Glutamatergic neuron (in vitro differentiated cells): Measurements from ENCODE around the gene KANK4. TPM values are rescaled to one million over a fixed set of nuclear protein-coding genes. Genes with fewer than 3 reads are reported as not detected.

ENCODE experiments used
- DNase-seq: peaks from one replicate; pipeline ENCODE4 v3.0.0; 2022
- H3K27ac Mint-ChIP-seq: one replicate; pipeline ENCODE4 v1.8.0; 2020; ENCODE audit warnings: mild to moderate bottlenecking, mixed read lengths, inconsistent platforms; ENCODE audit not compliant: unreplicated experiment
- H3K27me3 Mint-ChIP-seq: one replicate; pipeline ENCODE4 v1.8.0; 2020; ENCODE audit warnings: mild to moderate bottlenecking, moderate library complexity, mixed read lengths, inconsistent platforms; ENCODE audit not compliant: unreplicated experiment
- H3K36me3 Mint-ChIP-seq: one replicate; pipeline ENCODE4 v1.8.0; 2020; ENCODE audit warnings: mild to moderate bottlenecking, mixed read lengths, inconsistent platforms; ENCODE audit not compliant: unreplicated experiment
- H3K4me1 Mint-ChIP-seq: one replicate; pipeline ENCODE4 v1.8.0; 2020; ENCODE audit warnings: mild to moderate bottlenecking, low read depth, mixed read lengths, inconsistent platforms; ENCODE audit not compliant: unreplicated experiment
- H3K4me3 Mint-ChIP-seq: one replicate; pipeline ENCODE4 v1.8.0; 2020; ENCODE audit warnings: mild to moderate bottlenecking, mixed read lengths, inconsistent platforms; ENCODE audit not compliant: unreplicated experiment
- H3K9me3 Mint-ChIP-seq: one replicate; pipeline ENCODE4 v1.8.0; 2020; ENCODE audit warnings: mild to moderate bottlenecking, moderate library complexity, mixed read lengths, inconsistent platforms; ENCODE audit not compliant: unreplicated experiment
- total RNA-seq: library from RNA; stranded (reverse); fragmentation: NEBNext Ultra II Directional; extraction: Animal tissue kit (Norgen Biotek cat#: 25700); gene quantifications from one replicate; pipeline ENCODE4 v1.2.1, GENCODE V29; 2021; ENCODE audit not compliant: unreplicated experiment
- TF ChIP-seq, protein P1 (sequence below): fragments of 200-600 bp; sonication (generic); IDR thresholded peaks from one replicate; pipeline ENCODE4 v1.5.0; 2021; ENCODE audit not compliant: partially characterized antibody, unreplicated experiment

The KANK4 gene
- total RNA-seq, 1 donor from 2014 or later = not detected

DNA sequence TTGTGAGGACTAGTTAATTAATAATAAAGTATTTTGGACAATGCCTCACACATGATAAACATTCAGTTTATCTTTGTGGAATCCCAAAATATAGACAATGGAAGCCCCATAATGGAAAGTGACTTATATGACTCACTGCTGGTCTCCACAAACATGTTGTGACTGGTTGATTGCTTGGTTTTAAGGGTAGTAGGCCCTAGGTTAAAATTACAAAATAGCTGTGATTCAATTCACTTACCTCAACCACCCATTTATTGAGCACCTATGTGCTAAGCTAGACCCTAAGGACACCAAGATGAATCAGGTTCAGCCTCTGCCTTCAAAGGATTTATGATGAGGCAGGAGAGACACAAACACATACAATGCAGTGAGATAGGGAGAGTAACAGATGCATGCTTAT lies 42.4 kb downstream of the KANK4 start:
- peaks cover 4% of the 10 kb centered on the region for H3K36me3 Mint-ChIP-seq
- H3K4me1 Mint-ChIP-seq = peaks cover 8% of the 10 kb centered on the region
- H3K9me3 Mint-ChIP-seq = peaks cover 2% of the 10 kb centered on the region
- no peak overlapping the region for H3K27ac Mint-ChIP-seq
- H3K4me3 Mint-ChIP-seq = no peak overlapping the region
- TF ChIP-seq, protein P1, sequence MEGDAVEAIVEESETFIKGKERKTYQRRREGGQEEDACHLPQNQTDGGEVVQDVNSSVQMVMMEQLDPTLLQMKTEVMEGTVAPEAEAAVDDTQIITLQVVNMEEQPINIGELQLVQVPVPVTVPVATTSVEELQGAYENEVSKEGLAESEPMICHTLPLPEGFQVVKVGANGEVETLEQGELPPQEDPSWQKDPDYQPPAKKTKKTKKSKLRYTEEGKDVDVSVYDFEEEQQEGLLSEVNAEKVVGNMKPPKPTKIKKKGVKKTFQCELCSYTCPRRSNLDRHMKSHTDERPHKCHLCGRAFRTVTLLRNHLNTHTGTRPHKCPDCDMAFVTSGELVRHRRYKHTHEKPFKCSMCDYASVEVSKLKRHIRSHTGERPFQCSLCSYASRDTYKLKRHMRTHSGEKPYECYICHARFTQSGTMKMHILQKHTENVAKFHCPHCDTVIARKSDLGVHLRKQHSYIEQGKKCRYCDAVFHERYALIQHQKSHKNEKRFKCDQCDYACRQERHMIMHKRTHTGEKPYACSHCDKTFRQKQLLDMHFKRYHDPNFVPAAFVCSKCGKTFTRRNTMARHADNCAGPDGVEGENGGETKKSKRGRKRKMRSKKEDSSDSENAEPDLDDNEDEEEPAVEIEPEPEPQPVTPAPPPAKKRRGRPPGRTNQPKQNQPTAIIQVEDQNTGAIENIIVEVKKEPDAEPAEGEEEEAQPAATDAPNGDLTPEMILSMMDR = no peak
- DNase-seq = no peak
- peaks cover 5% of the 10 kb centered on the region for H3K27me3 Mint-ChIP-seq

DNA sequence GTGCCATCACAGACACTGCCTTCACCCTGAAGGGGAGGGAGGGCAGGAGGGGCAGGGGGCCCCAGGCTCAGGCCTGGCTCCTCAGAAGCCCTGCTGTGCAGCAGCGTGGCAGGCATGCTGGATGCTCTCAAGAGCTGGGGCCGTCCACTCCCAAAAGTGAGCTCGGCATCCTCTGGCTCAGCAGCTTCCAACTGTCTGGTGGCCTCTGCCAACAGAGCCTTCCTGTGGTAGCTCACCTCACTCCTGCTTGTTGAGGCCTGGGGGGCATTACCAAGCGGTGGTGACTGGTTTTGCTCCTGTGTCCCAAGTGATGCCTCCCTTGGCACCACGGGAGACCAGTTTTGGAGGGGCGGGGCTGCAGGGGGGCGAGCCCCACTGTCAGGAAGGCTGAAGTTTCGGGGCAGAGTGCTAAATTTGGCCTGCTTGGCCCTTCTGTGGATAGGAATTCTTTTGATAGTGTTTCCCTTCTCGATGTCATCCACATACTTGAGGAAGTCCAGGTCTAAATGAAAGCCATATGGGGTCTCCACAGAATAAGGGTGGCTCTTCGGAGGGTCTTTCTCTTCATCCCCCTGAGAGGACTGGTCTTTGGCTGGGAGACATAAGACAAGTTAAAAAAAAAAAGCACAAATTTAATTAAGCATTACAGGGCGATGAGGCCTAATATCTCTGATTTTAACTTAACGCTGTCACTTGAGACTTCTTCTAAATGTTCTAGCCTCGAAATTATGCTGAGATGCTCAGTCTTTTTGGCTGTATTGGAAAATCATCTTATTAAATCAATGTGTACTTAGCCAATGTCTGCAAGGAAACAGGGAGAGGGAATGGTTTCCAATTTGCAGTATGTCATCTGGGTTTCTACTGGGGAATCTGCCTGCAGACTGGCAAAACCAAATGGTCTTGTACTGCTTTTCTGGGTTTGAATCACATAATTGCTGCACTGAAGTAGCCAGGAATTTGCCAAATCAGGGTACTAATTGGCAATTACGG lies 44.4 kb downstream of the KANK4 start:
- Mint-ChIP-seq H3K4me3 (no peak overlapping the region), H3K27ac (no peak overlapping the region), H3K36me3 (no peaks in the 10 kb centered on the region), H3K4me1 (peaks cover 4% of the 10 kb centered on the region), H3K9me3 (peaks cover 2% of the 10 kb centered on the region), H3K27me3 (peaks cover 3% of the 10 kb centered on the region)
- TF ChIP-seq, protein P1 = no peak
- DNase-seq = no peak

DNA sequence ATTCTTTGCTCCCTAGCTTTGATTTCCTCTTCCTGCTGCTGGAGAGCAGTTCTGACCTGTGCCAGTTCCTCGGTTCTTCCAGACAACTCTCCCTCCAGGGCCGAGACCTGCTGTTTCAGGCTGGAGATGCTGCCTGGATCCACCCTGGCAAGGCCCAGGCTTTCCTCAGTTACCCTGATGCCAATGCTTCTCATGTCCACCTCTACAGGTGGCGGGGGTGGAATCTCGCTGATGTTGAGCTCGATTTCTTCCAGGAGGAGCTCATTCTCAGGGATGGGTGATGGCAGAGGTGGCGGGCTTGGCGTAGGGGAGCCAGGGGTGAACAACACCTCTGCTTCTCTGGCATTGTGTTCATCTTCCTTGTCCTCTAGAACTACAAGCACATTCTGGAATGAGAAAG lies 45.3 kb downstream of the KANK4 start:
- Mint-ChIP-seq H3K27me3 (peaks cover 3% of the 10 kb centered on the region), H3K36me3 (no peaks in the 10 kb centered on the region), H3K4me3 (no peak overlapping the region), H3K9me3 (peaks cover 2% of the 10 kb centered on the region), H3K4me1 (no peaks in the 10 kb centered on the region), H3K27ac (no peak overlapping the region)
- TF ChIP-seq, protein P1 = no peak
- no peak for DNase-seq

DNA sequence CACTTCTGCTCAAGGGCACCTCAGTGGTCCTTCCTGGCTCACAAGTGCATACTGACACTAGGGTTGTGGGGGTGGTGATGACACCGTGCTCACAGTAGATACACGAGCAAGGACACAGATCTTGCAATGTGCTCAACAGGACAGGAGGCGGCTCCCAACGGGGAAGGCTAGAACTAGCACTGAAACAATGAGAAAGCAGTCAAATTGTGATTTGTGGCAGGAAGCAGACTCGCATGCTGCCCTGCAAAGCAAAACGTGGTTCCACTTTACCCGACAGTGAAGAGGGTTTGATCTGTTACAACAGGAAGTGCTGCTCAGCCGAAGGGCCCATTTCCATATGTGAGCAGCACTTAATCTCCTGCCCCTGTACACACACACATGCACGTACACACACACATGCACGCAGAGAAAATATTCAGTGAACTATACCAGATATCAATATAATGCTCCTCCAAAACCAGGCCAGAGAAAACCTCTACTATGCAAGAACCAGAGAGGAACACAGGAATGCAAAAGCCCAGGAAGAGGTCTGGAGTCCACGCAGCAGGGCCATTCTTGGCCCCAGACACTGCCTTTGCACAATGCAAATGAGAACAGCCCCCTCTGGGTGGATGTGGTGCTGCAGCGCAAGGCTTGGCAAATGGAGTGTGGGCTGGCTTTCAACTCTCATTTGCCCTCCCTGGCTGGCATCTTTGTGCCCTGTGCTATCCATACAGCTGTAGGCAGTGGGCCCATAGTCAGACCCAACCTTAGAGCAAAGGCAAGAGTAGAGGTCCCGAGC lies 47.1 kb downstream of the KANK4 start:
- no peak for DNase-seq
- Mint-ChIP-seq H3K27me3 (peaks cover 6% of the 10 kb centered on the region), H3K9me3 (peaks cover 2% of the 10 kb centered on the region), H3K27ac (no peak overlapping the region), H3K4me3 (no peak overlapping the region), H3K36me3 (no peaks in the 10 kb centered on the region), H3K4me1 (no peaks in the 10 kb centered on the region)
- TF ChIP-seq, protein P1 = no peak
